GM18502 (cell line): ENCODE measurements around the gene TRMT11.
"Not testable (repeated sequence)": the region's sequence is repeated elsewhere in the genome, so short reads cannot be mapped to it uniquely, and the experiment has no call there.

Experiments used
- ATAC-seq: cut with Tn5 transposase; IDR thresholded peaks from one replicate; pipeline ENCODE4 v1.9.1; 2021; ENCODE audit warnings: mild to moderate bottlenecking; ENCODE audit not compliant: unreplicated experiment, poor library complexity

The TRMT11 gene

GRCh38 chr6:125955973-125956372 lies 30.4 kb upstream of the TRMT11 start:
- no peak for ATAC-seq

- ATAC-seq = peak; percentile 92
These were observed 29.6 kb upstream of the TRMT11 start, which contains the start of gene HINT3 for GRCh38 chr6:125956506-125957390. Gene HINT3 (plus strand): TSS chr6:125956770. CDS start chr6:125956978, 208 bp downstream.

GRCh38 chr6:125957391-125957693 lies 29.0 kb upstream of the TRMT11 start:
- no peak for ATAC-seq

GRCh38 chr6:125957845-125958244 lies 28.5 kb upstream of the TRMT11 start:
- ATAC-seq = no peak

DNA sequence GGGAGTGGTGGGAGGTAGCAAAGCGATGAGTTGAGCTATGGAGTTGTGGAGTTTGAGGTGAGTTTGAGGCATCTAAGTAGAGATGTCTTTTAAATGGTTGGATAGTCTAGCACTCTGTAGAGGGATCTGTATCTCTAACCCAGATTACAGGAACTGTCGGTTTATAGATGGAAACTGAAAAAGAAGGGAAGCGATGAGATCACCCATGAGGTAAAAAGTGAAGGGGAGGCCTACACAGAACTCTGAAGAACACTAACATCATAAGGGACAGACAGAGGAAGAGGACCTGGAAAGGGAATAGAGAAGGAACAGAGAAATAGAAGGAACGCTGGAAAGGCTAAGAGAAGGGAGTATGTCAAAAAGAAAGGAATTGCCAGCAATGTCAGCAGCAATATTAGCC lies 27.3 kb upstream of the TRMT11 start:
- ATAC-seq = no peak

DNA sequence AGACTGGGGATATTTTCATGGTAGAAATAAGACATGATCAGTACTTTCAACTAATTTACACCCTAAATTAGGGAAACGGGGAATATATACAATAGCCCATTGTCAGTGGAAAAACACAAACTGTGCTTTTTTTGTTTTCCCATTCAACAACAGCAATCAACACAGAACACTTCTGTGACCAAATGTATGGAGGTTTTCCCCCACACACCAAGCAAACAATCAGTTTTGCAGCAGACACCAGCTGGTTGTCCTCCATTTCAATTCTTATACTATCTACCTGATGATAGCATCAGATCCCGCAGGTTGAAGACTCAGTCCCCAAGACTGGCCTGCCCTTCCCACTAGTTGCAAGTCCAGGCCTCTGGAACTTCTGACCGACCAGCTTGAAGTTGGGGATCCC lies 25.2 kb upstream of the TRMT11 start:
- ATAC-seq = no peak

- ATAC-seq = no peak
These were observed 23.3 kb upstream of the TRMT11 start for GRCh38 chr6:125962900-125963497.

DNA sequence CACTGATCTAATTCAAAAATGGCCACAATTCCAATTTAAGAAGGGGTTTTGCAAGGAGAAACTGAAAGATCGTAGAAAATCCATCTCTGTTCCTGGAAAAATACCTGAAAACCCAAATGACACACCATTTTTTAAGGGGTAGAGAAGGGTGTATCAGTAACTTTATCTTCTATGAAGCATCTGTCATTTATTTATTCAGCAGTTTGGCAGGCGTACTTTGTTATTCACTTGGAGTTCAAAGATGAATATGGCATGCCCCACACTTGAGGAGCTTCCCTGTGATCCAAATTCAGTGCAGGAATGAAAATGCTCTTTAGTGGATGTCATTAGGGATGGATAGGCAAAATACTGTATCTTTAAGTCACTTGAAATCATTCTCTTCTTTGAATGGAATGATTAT lies 22.5 kb upstream of the TRMT11 start:
- no peak for ATAC-seq

- ATAC-seq = no peak
These were observed 19.8 kb upstream of the TRMT11 start for GRCh38 chr6:125966569-125966968.

GRCh38 chr6:125968493-125968892 lies 17.8 kb upstream of the TRMT11 start:
- ATAC-seq = peak; percentile 59

DNA sequence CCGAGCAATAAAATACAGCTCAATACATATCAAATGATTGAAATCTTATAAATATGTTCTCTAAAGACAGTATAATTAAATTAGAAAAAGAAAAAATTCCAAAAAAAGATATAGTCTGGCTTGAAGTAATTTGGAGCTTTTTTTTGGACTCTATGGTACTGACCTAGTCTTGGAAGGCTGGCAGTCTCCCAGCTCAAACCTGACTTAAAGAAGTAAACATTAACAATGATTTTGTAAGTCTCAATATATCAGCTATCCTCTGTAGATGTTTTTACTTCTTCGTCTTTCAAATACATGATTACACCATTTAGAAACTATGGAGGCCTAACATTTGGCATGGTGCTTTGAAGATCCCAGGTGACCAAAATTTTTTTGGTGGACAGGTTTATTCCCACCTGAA lies 15.6 kb upstream of the TRMT11 start:
- ATAC-seq = no peak

DNA sequence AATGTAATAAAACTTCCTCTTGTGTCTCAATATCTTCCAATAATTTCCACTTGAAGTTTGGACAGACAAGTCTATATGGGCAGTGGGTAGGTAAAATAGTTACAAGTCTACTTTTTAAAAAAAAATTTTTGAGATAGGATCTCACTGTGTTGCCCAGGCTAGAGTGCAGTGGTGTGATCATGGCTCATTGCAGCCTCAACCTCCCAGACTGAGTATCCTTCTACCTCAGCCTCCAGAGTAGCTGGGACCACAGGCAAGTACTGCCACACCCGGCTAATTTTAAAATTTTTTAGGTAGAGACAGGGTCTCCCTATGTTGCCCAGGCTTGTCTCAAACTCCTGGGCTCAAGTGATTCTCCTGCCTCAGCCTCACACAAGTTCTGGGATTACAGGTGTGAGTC lies 13.9 kb upstream of the TRMT11 start:
- ATAC-seq = not testable (repeated sequence)

DNA sequence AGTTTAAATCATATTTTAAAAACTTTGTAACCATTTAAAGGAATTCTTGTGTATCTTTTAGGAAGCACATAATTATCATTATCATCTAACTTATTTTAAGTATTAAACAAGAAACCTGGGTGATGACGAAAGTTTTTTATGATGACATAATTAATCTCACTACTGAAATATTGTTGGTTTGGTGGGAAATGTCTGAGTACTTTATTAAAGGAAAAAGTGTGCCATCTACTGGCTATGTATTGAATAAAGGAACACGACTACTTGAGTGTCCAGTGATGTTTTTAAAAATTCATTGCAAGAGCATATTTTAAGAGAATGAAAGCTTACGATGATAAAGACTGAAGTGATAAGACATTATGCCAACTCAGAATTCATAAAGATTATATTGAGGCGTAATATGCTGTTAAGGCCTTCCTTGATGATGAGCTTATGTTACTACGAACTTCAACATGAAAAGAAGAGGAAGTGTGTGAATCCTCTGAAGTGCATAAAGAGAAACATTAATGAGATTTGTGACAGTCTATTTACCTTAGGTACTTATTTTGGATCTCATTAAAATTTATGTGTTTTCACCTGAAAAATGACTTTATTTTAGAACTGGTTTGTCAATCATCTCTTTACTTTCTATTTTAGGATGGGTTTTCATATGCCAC lies 12.0 kb upstream of the TRMT11 start:
- ATAC-seq = peak; percentile 85

DNA sequence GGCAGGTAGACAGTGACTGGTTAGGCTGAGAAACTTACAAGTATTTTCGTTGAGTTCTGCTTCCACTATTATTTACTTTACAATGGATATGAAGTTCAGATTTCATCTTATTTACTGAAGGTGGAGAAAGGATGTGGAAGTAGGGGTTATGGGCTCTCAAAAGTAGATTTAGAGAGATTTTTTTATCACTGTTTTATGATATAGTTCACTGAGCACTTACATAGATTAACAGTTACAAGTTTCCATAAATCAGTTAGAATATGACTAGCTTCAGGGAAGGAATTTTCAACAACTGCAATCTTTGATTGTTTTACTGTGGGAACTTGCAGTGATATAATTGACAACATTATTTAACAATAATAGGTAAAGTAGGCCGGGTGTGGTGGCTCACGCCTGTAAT lies 7.2 kb upstream of the TRMT11 start:
- no peak for ATAC-seq

GRCh38 chr6:125981571-125982185 lies 4.7 kb upstream of the TRMT11 start:
- ATAC-seq = no peak

GRCh38 chr6:125983246-125983945 lies 2.9 kb upstream of the TRMT11 start:
- no peak for ATAC-seq

- no peak for ATAC-seq
These were observed 2.0 kb upstream of the TRMT11 start for GRCh38 chr6:125984311-125984710.

- no peak for ATAC-seq
These were observed 818 bp upstream of the TRMT11 start for GRCh38 chr6:125985522-125985921.

GRCh38 chr6:125985979-125986300 lies 400 bp upstream of the TRMT11 start:
- ATAC-seq = no peak

GRCh38 chr6:125987026-125987617 lies 782 bp downstream of the TRMT11 start:
- ATAC-seq = peak; percentile 38
